VCaP (cell line): Measurements from ENCODE around the gene IL15RA.

ENCODE experiments used
- H3K27ac ChIP-seq: fragments of 450-650 bp; 2 replicates; pipeline ENCODE4 v1.5.1; 2017
- TF ChIP-seq, protein P1 (sequence below): fragments of 450-650 bp; conservative IDR thresholded peaks from 2 replicates; pipeline ENCODE4 v1.5.1; 2017; ENCODE audit warnings: mild to moderate bottlenecking, moderate library complexity

Gene IL15RA

GRCh38 chr10:6011558-6011957 lies 34.2 kb upstream of the IL15RA start:
- TF ChIP-seq, protein P1, sequence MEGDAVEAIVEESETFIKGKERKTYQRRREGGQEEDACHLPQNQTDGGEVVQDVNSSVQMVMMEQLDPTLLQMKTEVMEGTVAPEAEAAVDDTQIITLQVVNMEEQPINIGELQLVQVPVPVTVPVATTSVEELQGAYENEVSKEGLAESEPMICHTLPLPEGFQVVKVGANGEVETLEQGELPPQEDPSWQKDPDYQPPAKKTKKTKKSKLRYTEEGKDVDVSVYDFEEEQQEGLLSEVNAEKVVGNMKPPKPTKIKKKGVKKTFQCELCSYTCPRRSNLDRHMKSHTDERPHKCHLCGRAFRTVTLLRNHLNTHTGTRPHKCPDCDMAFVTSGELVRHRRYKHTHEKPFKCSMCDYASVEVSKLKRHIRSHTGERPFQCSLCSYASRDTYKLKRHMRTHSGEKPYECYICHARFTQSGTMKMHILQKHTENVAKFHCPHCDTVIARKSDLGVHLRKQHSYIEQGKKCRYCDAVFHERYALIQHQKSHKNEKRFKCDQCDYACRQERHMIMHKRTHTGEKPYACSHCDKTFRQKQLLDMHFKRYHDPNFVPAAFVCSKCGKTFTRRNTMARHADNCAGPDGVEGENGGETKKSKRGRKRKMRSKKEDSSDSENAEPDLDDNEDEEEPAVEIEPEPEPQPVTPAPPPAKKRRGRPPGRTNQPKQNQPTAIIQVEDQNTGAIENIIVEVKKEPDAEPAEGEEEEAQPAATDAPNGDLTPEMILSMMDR, result no peak
- H3K27ac ChIP-seq, result no peak overlapping the region

- H3K27ac ChIP-seq, result no peak overlapping the region
- TF ChIP-seq, protein P1, result no peak
Measured at GRCh38 chr10:6010569-6010968, 33.2 kb upstream of the IL15RA start.

DNA sequence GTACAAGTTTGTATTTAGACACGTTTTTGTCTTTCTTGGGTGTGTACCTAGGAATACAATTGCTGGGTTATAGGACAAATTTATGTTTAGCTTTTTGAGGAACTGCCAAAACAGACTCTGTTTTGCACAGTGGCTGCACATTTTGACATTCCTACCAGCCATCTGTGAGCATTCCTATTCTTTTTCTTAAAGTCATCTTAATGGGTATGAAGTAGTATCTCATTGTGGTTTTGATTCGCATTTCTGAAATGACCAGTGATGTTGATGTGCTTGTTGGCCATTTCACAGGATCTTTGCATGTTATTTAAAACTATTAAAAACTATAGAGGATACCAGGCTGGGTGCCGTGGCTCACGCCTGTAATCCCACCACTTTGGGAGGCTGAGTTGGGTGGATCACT lies 32.6 kb upstream of the IL15RA start:
- TF ChIP-seq, protein P1, result no peak
- no peak overlapping the region for H3K27ac ChIP-seq

- H3K27ac ChIP-seq, result no peak overlapping the region
- TF ChIP-seq, protein P1, result no peak
Measured at GRCh38 chr10:6009150-6009549, 31.8 kb upstream of the IL15RA start.

DNA sequence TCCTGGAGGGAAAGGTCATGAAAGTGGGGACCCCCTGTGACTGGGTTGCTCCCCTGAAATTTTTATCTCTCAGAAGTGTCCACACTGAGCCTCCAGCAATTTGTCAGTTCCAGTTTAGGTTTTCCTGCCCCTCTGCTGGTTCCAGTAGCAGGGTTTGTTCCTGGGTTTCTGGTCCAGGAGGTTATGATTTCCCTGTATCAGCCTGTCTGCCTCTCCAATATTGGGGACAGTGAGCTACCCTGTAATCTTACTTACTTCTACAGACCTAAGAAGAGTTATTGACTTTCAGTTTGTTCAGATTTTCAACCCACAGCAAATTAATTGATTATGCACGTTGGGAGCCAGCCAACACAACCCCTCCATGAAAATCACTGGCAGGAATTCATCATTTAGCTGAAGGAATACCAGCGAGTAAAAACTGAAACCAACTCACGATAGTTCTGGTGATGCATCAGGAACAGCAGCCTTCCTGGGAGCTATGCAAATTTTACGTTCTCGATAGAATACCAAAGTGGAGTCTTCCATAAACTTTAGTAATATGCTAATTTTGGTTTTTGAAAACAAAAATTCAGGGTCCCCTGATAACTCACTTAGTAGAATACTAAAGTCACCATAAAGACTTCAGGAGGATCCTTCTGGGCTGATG lies 31.3 kb upstream of the IL15RA start:
- TF ChIP-seq, protein P1, result no peak
- H3K27ac ChIP-seq, result no peak overlapping the region

- TF ChIP-seq, protein P1, result no peak
- no peak overlapping the region for H3K27ac ChIP-seq
Measured at GRCh38 chr10:6006991-6007390, 29.6 kb upstream of the IL15RA start.

DNA sequence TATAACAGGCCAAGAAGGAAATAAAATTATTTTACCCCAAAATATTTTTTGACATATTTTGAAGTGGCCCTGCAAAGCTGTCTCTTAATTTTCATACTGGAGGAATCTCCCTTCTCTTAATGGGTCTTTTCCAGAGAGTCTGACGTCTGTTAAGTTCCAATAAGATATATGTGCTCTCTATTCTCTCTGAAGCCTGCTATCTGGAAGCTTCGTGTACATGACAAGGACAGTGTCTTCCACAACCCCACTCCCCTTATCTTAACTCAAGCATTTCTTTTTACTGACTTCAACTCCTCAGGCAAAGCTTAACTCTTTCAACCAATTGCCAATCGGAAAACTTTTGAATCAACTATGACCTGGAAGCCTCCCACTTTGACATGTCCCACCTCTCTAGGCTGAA lies 29.2 kb upstream of the IL15RA start:
- TF ChIP-seq, protein P1, result no peak

More for the DNA sequence above, 29.2 kb upstream of the IL15RA start:
- H3K27ac ChIP-seq, result no peak overlapping the region
